Brain microvascular endothelial cell (primary cell): Measurements from ENCODE around the gene ID2.

ENCODE experiments used
- DNase-seq: peaks from one replicate; pipeline ENCODE4 v3.0.0-alpha.2; 2020
- H3K27ac ChIP-seq: fragments of 250-450 bp; sonication (Bioruptor Pico); 2 replicates; pipeline ENCODE4 v1.5.1; 2020; ENCODE audit warnings: mild to moderate bottlenecking, moderate library complexity
- H3K27me3 ChIP-seq: fragments of 250-450 bp; sonication (Bioruptor Pico); replicated peaks from 2 replicates; pipeline ENCODE4 v1.5.1; 2020; ENCODE audit warnings: mild to moderate bottlenecking
- H3K36me3 ChIP-seq: fragments of 250-450 bp; sonication (Bioruptor Pico); replicated peaks from 2 replicates; pipeline ENCODE4 v1.5.1; 2020; ENCODE audit warnings: mild to moderate bottlenecking
- H3K4me3 ChIP-seq: 2 replicates; pipeline ENCODE4 v1.5.1; 2011; ENCODE audit warnings: low read depth, mild to moderate bottlenecking, control low read depth, low read length, moderate library complexity
- in situ Hi-C: cut with HindIII; loops from 2 replicates; pipeline ENCODE4 v1.10.0; 2017; ENCODE audit warnings: low sequenced_read_pairs, low pct_ligation_motif_present
- TF ChIP-seq, protein P1 (sequence below): IDR thresholded peaks from 2 replicates; pipeline ENCODE4 v1.5.1; 2011; ENCODE audit warnings: low read depth, mild to moderate bottlenecking, moderate library complexity, low read length, control low read depth, inconsistent platforms; ENCODE audit errors: missing control alignments

Gene ID2

GRCh38 chr2:8669157-8669817 lies 12.6 kb upstream of the ID2 start:
- DNase-seq: no peak
- no peaks in the 10 kb centered on the region for H3K36me3 ChIP-seq
- H3K4me3 ChIP-seq: no peak overlapping the region
- H3K27me3 ChIP-seq: peaks cover 2% of the 10 kb centered on the region
- TF ChIP-seq, protein P1, sequence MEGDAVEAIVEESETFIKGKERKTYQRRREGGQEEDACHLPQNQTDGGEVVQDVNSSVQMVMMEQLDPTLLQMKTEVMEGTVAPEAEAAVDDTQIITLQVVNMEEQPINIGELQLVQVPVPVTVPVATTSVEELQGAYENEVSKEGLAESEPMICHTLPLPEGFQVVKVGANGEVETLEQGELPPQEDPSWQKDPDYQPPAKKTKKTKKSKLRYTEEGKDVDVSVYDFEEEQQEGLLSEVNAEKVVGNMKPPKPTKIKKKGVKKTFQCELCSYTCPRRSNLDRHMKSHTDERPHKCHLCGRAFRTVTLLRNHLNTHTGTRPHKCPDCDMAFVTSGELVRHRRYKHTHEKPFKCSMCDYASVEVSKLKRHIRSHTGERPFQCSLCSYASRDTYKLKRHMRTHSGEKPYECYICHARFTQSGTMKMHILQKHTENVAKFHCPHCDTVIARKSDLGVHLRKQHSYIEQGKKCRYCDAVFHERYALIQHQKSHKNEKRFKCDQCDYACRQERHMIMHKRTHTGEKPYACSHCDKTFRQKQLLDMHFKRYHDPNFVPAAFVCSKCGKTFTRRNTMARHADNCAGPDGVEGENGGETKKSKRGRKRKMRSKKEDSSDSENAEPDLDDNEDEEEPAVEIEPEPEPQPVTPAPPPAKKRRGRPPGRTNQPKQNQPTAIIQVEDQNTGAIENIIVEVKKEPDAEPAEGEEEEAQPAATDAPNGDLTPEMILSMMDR: no peak
- H3K27ac ChIP-seq: no peak overlapping the region
- in situ Hi-C loops: no loop called here

- Histone ChIP-seq H3K36me3 (no peaks in the 10 kb centered on the region), H3K27ac (no peak overlapping the region), H3K4me3 (no peak overlapping the region), H3K27me3 (peaks cover 2% of the 10 kb centered on the region)
- DNase-seq: no peak
- TF ChIP-seq, protein P1: no peak
- in situ Hi-C loops: no loop called here
Observed at GRCh38 chr2:8670580-8670979, 11.3 kb upstream of the ID2 start.

GRCh38 chr2:8671176-8671575 lies 10.7 kb upstream of the ID2 start:
- H3K36me3 ChIP-seq: no peaks in the 10 kb centered on the region
- TF ChIP-seq, protein P1: no peak
- H3K27ac ChIP-seq: no peak overlapping the region
- H3K27me3 ChIP-seq: peaks cover 2% of the 10 kb centered on the region
- no peak overlapping the region for H3K4me3 ChIP-seq
- no peak for DNase-seq
- in situ Hi-C loops: no loop called here

DNA sequence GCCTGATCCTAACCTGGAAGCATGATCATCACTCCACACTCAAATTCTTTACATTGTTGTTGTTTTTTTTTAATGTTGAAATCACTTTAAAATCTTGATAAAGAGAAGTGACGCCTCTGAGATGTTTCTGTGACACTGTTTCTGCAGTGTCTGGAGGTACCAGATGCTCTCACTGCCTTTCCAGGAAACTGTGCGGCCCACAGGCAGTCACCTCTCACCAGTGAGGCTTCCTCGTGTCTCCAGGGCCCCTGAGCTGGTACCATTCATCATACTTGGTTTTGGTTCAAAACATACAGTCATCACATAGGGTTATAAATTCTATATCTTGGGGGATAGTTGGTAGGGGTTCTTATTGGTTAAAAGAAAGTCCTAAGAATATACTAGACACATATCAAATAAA lies 10.1 kb upstream of the ID2 start:
- TF ChIP-seq, protein P1: no peak
- Histone ChIP-seq H3K36me3 (no peaks in the 10 kb centered on the region), H3K4me3 (no peak overlapping the region), H3K27me3 (peaks cover 2% of the 10 kb centered on the region), H3K27ac (no peak overlapping the region)
- in situ Hi-C loops: no loop called here
- DNase-seq: no peak

DNA sequence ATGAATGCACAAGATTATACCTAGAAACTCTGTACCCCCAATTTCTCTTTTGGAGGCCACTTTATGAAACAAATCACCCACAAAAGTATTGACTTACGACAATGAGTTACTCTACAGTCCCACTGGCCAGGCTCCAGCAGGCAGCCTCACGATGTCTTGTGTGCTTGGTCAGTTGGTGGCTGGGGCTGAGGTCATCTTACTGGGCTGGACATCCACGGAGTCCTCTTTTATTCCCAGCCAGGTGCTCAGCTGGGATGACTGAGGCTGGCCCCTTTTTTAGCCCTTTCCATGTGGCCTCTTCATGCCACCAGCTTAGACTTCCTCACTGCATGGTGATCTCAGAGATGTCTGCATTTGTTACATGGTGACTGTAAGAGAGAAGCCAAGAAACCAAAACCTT lies 8.9 kb upstream of the ID2 start:
- no peak for DNase-seq
- TF ChIP-seq, protein P1: no peak
- no peaks in the 10 kb centered on the region for H3K36me3 ChIP-seq
- H3K27me3 ChIP-seq: peaks cover 2% of the 10 kb centered on the region
- no peak overlapping the region for H3K27ac ChIP-seq
- H3K4me3 ChIP-seq: no peak overlapping the region
- in situ Hi-C loops: no loop called here

DNA sequence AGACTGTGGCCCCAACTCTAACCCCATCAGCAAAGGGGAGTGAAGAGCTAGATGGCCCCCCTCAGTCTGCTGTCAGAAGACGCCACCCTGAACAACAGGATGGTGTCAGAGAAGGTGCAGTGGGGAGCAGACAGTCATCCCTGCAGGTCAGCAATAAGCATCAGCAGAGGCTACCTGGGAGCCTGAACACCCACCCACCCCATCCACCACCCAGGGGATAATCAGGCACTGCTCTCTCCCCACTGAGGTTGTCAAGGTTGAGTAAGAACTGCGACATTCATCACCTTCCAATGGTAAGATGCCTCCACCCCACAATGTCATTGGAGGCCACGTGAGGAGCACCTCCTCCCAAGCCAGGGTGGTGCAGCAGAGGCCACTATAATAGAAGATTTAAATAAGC lies 8.5 kb upstream of the ID2 start:
- no peak for DNase-seq
- TF ChIP-seq, protein P1: no peak
- no peaks in the 10 kb centered on the region for H3K36me3 ChIP-seq
- H3K27ac ChIP-seq: no peak overlapping the region
- peaks cover 2% of the 10 kb centered on the region for H3K27me3 ChIP-seq
- no peak overlapping the region for H3K4me3 ChIP-seq
- in situ Hi-C loops: no loop called here
